DMS114 treated with DMSO at 0.1 percent for 48 hours (cell line): Measurements from ENCODE around the gene DIP2C.
"Not testable (repeated sequence)": the region's sequence is repeated elsewhere in the genome, so short reads cannot be mapped to it uniquely, and the experiment has no call there.

ENCODE experiments used
- DNase-seq: peaks from one replicate; lab custom pipeline; 2025; ENCODE audit not compliant: unreplicated experiment; lab: John Stamatoyannopoulos, UW

Gene DIP2C

GRCh38 chr10:644076-644942 is 45.2 kb downstream of the DIP2C start:
- DNase-seq = no peak

- no peak for DNase-seq
These were observed 47.1 kb downstream of the DIP2C start for GRCh38 chr10:642186-642890.

GRCh38 chr10:641149-642010 is 48.1 kb downstream of the DIP2C start:
- DNase-seq = no peak

GRCh38 chr10:640673-641045 is 48.8 kb downstream of the DIP2C start:
- no peak for DNase-seq

- DNase-seq = no peak
These were observed 49.5 kb downstream of the DIP2C start for GRCh38 chr10:639751-640672.

- DNase-seq = no peak
These were observed 50.3 kb downstream of the DIP2C start for GRCh38 chr10:639001-639750.

GRCh38 chr10:637771-638195 is 51.7 kb downstream of the DIP2C start:
- DNase-seq = no peak

- DNase-seq = no peak
These were observed 52.2 kb downstream of the DIP2C start for GRCh38 chr10:637221-637620.

GRCh38 chr10:636769-637168 is 52.7 kb downstream of the DIP2C start:
- DNase-seq = no peak

- no peak for DNase-seq
These were observed 53.3 kb downstream of the DIP2C start for GRCh38 chr10:636016-636730.

GRCh38 chr10:635088-635861 is 54.2 kb downstream of the DIP2C start:
- DNase-seq = no peak

GRCh38 chr10:634256-634655 is 55.2 kb downstream of the DIP2C start:
- DNase-seq = no peak

- no peak for DNase-seq
These were observed 55.9 kb downstream of the DIP2C start for GRCh38 chr10:633279-634245.

GRCh38 chr10:632807-633177 is 56.7 kb downstream of the DIP2C start:
- DNase-seq = not testable (repeated sequence)

- DNase-seq = not testable (repeated sequence)
These were observed 57.2 kb downstream of the DIP2C start for GRCh38 chr10:632155-632806.

GRCh38 chr10:631266-631665 is 58.2 kb downstream of the DIP2C start:
- DNase-seq = no peak
